ENCODE measurements around the gene HCAR3. TPM values are rescaled to one million over a fixed set of nuclear protein-coding genes. Genes with fewer than 3 reads are reported as not detected.
"Not testable (repeated sequence)": the region's sequence is repeated elsewhere in the genome, so short reads cannot be mapped to it uniquely, and the experiment has no call there.

HCAR3 gene
- total RNA-seq, 1 experiment from 2014 or later: 0.17 TPM

DNA sequence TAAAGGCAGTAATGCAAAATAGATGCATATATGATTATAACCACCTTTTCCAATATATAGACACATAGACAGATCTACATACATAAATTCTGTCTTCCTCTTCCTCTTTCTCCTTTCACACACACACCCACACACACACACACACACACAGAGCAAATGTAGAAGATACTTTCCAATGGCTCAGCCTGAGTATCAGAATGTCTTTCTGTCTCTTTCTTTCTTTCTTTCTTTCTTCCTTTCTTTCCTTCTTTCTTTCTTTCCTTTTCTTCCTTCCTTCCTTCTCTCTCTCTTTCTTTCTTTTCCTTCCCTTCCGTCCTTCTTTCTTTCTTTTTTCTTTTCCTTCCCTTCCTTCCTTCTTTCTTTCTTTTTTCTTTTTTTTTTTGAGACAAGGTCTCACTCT, 5.3 kb downstream of the HCAR3 start:
- intact Hi-C loops (cut with micrococcal nuclease; ENCODE audit: unreplicated experiment); H3K27me3 Mint-ChIP-seq (ENCODE audit: unreplicated experiment); H3K36me3 Mint-ChIP-seq (ENCODE audit: insufficient read depth, unreplicated experiment); H3K4me3 Mint-ChIP-seq (ENCODE audit: low read depth, unreplicated experiment); H3K27ac Mint-ChIP-seq (ENCODE audit: unreplicated experiment); DNase-seq; BruUV-seq (replicated peaks); H3K9me3 Mint-ChIP-seq (ENCODE audit: low read depth, unreplicated experiment): not testable (repeated sequence)
- CTCF ChIA-PET: interaction anchor here (0.6 kb wide), 1 partner anchor 923 kb away, joined by 5 read pairs; no protein-coding TSS in a partner anchor
- H3K4me1 Mint-ChIP-seq (ENCODE audit: low read depth, unreplicated experiment): peaks cover 20% of the 10 kb centered on the region

DNA sequence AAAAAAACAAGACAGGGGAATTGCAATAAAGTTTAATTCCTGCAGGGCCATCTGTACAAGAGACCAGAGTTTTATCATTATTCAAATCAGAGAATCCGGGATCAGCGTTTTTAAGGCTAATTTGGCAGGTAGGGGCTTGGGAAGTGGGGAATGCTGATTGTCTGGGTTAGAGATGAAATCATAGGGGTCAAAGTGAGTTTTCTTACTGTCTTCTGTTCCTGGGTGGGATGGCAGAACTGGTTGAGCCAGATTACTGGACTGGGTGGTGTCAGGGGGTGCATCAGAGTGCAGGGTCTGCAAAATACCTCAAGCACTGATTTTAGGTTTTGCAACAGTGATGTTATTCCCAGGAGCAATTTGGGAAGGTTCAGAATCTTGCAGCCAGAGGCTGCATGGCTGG, 6.3 kb downstream of the HCAR3 start:
- H3K27me3 Mint-ChIP-seq (ENCODE audit: unreplicated experiment); intact Hi-C loops (cut with micrococcal nuclease; ENCODE audit: unreplicated experiment); H3K4me3 Mint-ChIP-seq (ENCODE audit: low read depth, unreplicated experiment); H3K9me3 Mint-ChIP-seq (ENCODE audit: low read depth, unreplicated experiment); BruUV-seq (replicated peaks); H3K36me3 Mint-ChIP-seq (ENCODE audit: insufficient read depth, unreplicated experiment); H3K27ac Mint-ChIP-seq (ENCODE audit: unreplicated experiment); DNase-seq: not testable (repeated sequence)
- CTCF ChIA-PET: interaction anchor here (0.6 kb wide), 1 partner anchor 58 kb away, joined by 3 read pairs; no protein-coding TSS in a partner anchor
- peaks cover 20% of the 10 kb centered on the region for H3K4me1 Mint-ChIP-seq (ENCODE audit: low read depth, unreplicated experiment)

DNA sequence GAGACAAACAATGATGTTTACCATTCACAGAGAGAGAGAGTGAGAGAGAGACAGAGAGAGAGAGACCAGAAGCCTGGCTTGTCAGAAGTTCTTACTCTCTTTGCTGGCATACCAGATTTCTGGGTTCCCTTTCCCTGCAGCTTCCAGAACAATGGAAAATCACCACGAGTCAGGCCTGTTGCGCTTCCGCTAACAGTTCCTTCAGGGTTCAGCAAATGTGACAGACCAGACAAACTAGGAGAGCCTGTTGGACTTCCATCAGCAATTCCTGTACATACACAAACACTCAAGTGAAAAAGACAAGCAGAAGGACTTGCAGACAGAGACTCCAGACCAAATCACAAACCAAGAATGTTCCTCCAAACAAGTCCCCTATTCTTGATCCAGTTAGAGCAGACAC, 7.3 kb downstream of the HCAR3 start:
- BruUV-seq (replicated peaks); CTCF ChIA-PET; DNase-seq; intact Hi-C loops (cut with micrococcal nuclease; ENCODE audit: unreplicated experiment); H3K4me3 Mint-ChIP-seq (ENCODE audit: low read depth, unreplicated experiment); H3K27ac Mint-ChIP-seq (ENCODE audit: unreplicated experiment); H3K36me3 Mint-ChIP-seq (ENCODE audit: insufficient read depth, unreplicated experiment); H3K27me3 Mint-ChIP-seq (ENCODE audit: unreplicated experiment); H3K9me3 Mint-ChIP-seq (ENCODE audit: low read depth, unreplicated experiment): not testable (repeated sequence)
- H3K4me1 Mint-ChIP-seq (ENCODE audit: low read depth, unreplicated experiment): peaks cover 20% of the 10 kb centered on the region

DNA sequence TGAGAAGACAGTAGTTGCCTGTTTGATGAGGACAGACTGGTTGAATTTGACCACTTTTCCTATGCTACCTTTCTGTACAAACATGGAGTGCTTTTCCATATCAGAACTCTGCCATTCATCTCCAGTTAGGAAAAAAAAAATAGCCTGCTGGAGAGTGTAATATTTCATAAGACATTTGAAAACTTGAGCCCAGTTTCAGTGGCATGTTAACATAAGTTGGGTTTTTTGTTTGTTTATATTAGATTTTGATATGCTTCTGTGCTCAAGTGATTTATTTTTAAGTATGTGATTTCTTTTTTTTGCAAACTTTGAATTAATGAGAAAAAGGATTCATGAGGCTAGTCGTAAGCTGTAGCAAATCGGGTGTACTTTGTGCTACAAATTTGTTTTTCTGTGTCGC, 12.8 kb downstream of the HCAR3 start:
- not testable (repeated sequence) for H3K27ac Mint-ChIP-seq (ENCODE audit: unreplicated experiment)

DNA sequence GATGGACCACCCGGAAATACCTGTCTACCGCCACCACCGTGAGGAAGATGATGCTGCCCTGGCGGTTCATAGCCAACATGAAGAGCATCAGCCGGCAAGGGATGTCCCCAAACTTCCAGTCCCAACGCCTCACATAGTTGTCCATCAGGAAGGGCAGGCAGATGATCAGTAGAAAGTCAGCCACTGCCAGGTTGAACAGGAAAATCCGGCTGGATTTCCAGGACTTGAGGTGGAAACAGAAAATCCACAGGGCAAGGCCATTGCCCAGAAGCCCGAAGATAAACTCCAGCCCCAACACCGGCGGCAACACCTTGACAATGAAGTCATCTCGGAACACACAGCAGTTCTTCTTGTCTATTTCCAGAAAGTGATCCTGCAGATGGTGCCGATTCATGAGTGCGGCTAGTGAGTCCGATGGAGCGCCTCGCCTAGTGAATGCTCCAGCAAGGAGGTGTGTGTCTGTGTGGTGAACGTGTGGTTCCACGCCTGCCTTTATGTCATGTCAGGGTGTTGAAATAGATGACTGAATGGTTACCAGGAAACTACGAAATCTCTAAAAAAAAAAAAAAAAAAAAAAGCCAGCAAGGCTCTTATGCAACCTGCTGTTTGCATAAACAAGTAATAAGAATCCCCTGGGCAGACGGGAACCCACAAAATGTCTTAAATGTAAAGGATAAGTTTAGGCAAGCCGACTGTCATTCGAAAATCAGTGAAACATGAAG, 13.6 kb downstream of the HCAR3 start, which contains the start of gene HCAR2:
Gene HCAR2, minus strand, starts transcription at position 468 of the 722 bp plus-strand sequence. Its CDS starts 74 bp downstream, at position 394.
- BruUV-seq (replicated peaks); intact Hi-C loops (cut with micrococcal nuclease; ENCODE audit: unreplicated experiment); H3K4me1 Mint-ChIP-seq (ENCODE audit: low read depth, unreplicated experiment); H3K9me3 Mint-ChIP-seq (ENCODE audit: low read depth, unreplicated experiment); H3K27me3 Mint-ChIP-seq (ENCODE audit: unreplicated experiment); DNase-seq; CTCF ChIA-PET; H3K4me3 Mint-ChIP-seq (ENCODE audit: low read depth, unreplicated experiment); H3K27ac Mint-ChIP-seq (ENCODE audit: unreplicated experiment); H3K36me3 Mint-ChIP-seq (ENCODE audit: insufficient read depth, unreplicated experiment): not testable (repeated sequence)

More for the DNA sequence above, 12.8 kb downstream of the HCAR3 start:
- CTCF ChIA-PET; intact Hi-C loops (cut with micrococcal nuclease; ENCODE audit: unreplicated experiment); DNase-seq; BruUV-seq (replicated peaks); H3K36me3 Mint-ChIP-seq (ENCODE audit: insufficient read depth, unreplicated experiment); H3K9me3 Mint-ChIP-seq (ENCODE audit: low read depth, unreplicated experiment); H3K27me3 Mint-ChIP-seq (ENCODE audit: unreplicated experiment); H3K4me1 Mint-ChIP-seq (ENCODE audit: low read depth, unreplicated experiment); H3K4me3 Mint-ChIP-seq (ENCODE audit: low read depth, unreplicated experiment): not testable (repeated sequence)

DNA sequence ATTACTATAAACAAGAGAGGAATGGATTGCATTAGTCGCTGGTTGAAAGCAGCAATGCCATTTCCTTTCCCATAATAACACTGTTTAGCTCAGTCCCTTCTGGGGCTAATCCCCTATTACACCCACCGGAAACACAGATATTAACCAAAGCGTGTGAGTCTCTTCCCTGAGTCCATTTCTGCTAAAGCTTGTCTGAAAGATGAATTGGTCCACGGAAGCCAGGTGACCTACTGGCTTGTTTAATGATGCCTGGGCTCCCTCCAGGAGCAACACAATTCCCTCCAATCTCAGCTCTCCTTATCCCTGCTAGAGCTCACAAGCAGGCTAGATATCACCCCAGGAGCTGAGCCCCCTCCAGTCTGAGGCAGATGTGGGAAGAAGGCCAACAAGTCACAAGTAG, 15.1 kb downstream of the HCAR3 start:
- DNase-seq; H3K9me3 Mint-ChIP-seq (ENCODE audit: low read depth, unreplicated experiment); H3K27me3 Mint-ChIP-seq (ENCODE audit: unreplicated experiment); H3K36me3 Mint-ChIP-seq (ENCODE audit: insufficient read depth, unreplicated experiment); H3K27ac Mint-ChIP-seq (ENCODE audit: unreplicated experiment); BruUV-seq (replicated peaks); intact Hi-C loops (cut with micrococcal nuclease; ENCODE audit: unreplicated experiment); H3K4me3 Mint-ChIP-seq (ENCODE audit: low read depth, unreplicated experiment): not testable (repeated sequence)
- CTCF ChIA-PET: interaction anchor here (0.6 to 0.7 kb wide), 2 partner anchors 12 to 1542 kb away, joined by 3 read pairs; no protein-coding TSS in a partner anchor
- H3K4me1 Mint-ChIP-seq (ENCODE audit: low read depth, unreplicated experiment): peaks cover 19% of the 10 kb centered on the region

DNA sequence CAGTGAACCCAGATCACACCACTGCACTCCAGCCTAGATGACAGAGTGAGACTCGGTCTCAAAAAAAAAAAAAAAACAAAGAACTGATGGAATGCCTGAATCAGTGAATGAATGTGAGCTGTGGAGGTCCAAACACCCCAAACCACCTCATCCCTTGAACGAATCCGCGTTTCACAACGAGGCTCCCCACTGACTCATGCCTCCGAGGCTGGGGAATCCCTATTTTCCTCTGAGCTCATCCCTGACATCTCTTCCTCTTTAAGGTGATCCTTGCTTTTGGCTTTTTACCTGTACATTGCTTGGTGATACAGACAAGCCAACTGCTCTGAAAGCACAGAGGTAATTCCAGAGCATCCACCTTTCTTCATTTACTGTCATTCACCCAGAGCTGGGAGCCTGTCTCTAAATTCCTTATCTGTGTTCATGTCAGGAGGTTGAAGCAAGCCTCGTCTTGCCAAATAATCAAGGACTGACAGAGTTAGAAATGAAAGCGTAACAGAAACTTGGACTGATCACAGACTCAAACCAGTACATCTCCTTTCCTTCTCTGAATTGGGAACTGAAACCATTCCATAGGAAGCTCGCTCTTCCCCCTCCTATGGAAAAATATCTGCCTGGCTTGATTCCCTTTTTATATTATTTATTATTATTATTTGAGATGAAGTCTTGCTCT, 16.4 kb downstream of the HCAR3 start:
- H3K27me3 Mint-ChIP-seq (ENCODE audit: unreplicated experiment): not testable (repeated sequence)

DNA sequence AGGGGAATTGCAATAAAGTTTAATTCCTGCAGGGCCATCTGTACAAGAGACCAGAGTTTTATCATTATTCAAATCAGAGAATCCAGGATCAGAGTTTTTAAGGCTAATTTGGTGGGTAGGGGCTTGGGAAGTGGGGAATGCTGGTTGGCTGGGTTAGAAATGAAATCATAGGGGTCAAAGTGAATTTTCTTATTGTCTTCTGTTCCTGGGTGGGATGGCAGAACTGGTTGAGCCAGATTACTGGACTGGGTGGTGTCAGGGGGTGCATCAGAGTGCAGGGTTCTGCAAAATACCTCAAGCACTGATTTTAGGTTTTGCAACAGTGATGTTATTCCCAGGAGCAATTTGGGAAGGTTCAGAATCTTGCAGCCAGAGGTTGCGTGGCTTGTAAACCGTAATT, 19.7 kb downstream of the HCAR3 start:
- Mint-ChIP-seq H3K4me1 (ENCODE audit: low read depth, unreplicated experiment) (peaks cover 41% of the 10 kb centered on the region), H3K27ac (ENCODE audit: unreplicated experiment) (peak overlapping the region; percentile 21), H3K4me3 (ENCODE audit: low read depth, unreplicated experiment) (peak overlapping the region; percentile 51)
- DNase-seq: peak; percentile 32
- H3K9me3 Mint-ChIP-seq (ENCODE audit: low read depth, unreplicated experiment); H3K36me3 Mint-ChIP-seq (ENCODE audit: insufficient read depth, unreplicated experiment); H3K27me3 Mint-ChIP-seq (ENCODE audit: unreplicated experiment); intact Hi-C loops (cut with micrococcal nuclease; ENCODE audit: unreplicated experiment); BruUV-seq (replicated peaks): not testable (repeated sequence)
- CTCF ChIA-PET: interaction anchor here (0.6 to 1.3 kb wide), 2 partner anchors 29 to 41 kb away, joined by 3 read pairs; no protein-coding TSS in a partner anchor

More for the DNA sequence above, 16.4 kb downstream of the HCAR3 start:
- H3K36me3 Mint-ChIP-seq (ENCODE audit: insufficient read depth, unreplicated experiment); DNase-seq; BruUV-seq (replicated peaks); H3K4me3 Mint-ChIP-seq (ENCODE audit: low read depth, unreplicated experiment); H3K27ac Mint-ChIP-seq (ENCODE audit: unreplicated experiment); intact Hi-C loops (cut with micrococcal nuclease; ENCODE audit: unreplicated experiment); CTCF ChIA-PET; H3K9me3 Mint-ChIP-seq (ENCODE audit: low read depth, unreplicated experiment): not testable (repeated sequence)
- peaks cover 21% of the 10 kb centered on the region for H3K4me1 Mint-ChIP-seq (ENCODE audit: low read depth, unreplicated experiment)

Measured in Calu3 (cell line).